Heart right ventricle (tissue), 16 donors: ENCODE results near the gene DNAL1. TPM values are rescaled to one million over a fixed set of nuclear protein-coding genes. Genes with fewer than 3 reads are reported as not detected.

Experiments used
- ATAC-seq, 8 donors: fragments of 200-7000 bp; cut with Tn5 transposase; one replicate each; pipeline ENCODE4 v1.9.1; 2020; ENCODE audit warnings: mild to moderate bottlenecking in 8 of 8, moderate library complexity in 8 of 8, moderate number of reproducible peaks in 1 of 8
- DNase-seq, 2 donors: peaks; one replicate each; pipeline ENCODE4 v3.0.0-alpha.2; 2020
- H3K27ac ChIP-seq, 10 donors: fragments of 200-600 bp; sonication (generic) in 2 of 10; one replicate each; pipeline versions ENCODE4 v1.5.0 to v1.8.0; 2020 to 2022; ENCODE audit warnings: mild to moderate bottlenecking in 3 of 10
- H3K27me3 ChIP-seq, 7 donors: fragments of 200-600 bp; one replicate each; pipeline ENCODE4 v1.8.0; 2021 to 2022; ENCODE audit warnings: mild to moderate bottlenecking in 2 of 7
- H3K36me3 ChIP-seq, 9 donors: fragments of 200-600 bp; sonication (generic) in 1 of 9; one replicate each; pipeline versions ENCODE4 v1.5.0 to v1.8.0; 2020 to 2022; ENCODE audit warnings: mild to moderate bottlenecking in 2 of 9
- H3K4me1 ChIP-seq, 9 donors: fragments of 200-600 bp; sonication (generic) in 1 of 9; one replicate each; pipeline versions ENCODE4 v1.5.0 to v1.8.0; 2020 to 2022; ENCODE audit warnings: mild to moderate bottlenecking in 4 of 9
- H3K4me3 ChIP-seq, 10 donors: fragments of 200-600 bp; sonication (generic) in 2 of 10; one replicate each; pipeline versions ENCODE4 v1.5.0 to v1.8.0; 2020 to 2022; ENCODE audit warnings: mild to moderate bottlenecking in 7 of 10, moderate library complexity in 2 of 10
- H3K9me3 ChIP-seq, 11 donors: fragments of 200-600 bp in 10 of 11; sonication (generic) in 2 of 11; one replicate each; pipeline versions ENCODE4 v1.5.0 to v1.8.0; 2013 to 2022; ENCODE audit warnings: mild to moderate bottlenecking in 2 of 11, control low read depth in 1 of 11, moderate library complexity in 1 of 11
- CTCF ChIP-seq, 9 donors: fragments of 200-600 bp; sonication (generic) in 2 of 9; IDR thresholded peaks; one replicate each; pipeline versions ENCODE4 v1.5.0 to v1.8.0; 2021 to 2022; ENCODE audit warnings: antibody characterized with exemption in 9 of 9, mild to moderate bottlenecking in 5 of 9, moderate library complexity in 1 of 9
- WGBS, 2 donors: extraction: QIAGEN DNeasy Blood & Tissue Kit; methylation state at CpG; one replicate each; pipeline ENCODE4 v1.1.7; 2013; ENCODE audit warnings: inconsistent platforms in 1 of 2; 5-methylcytosine and 5-hydroxymethylcytosine counted together
- intact Hi-C, 10 donors: fragments of 100-400 bp; cut with DNase I; formaldehyde crosslinking; loops; one replicate each; pipeline versions ENCODE4 v1.11.1 to v1.14.2; 2022
- polyA plus RNA-seq, 2 donors: library from polyadenylated mRNA; stranded (reverse); fragments of 200-250 nt; gene quantifications; one replicate each; pipeline ENCODE4 v1.2.3, GENCODE V29; 2013
- total RNA-seq, 10 donors: library from RNA; stranded (reverse); fragmentation: NEBNext Ultra II Directional in 3 of 10; extraction: Animal tissue kit (Norgen Biotek cat#: 25700) in 3 of 10; gene quantifications; one replicate each; pipeline versions ENCODE4 v1.2.1 to v1.2.4, GENCODE V29; 2021 to 2023
- donor health status: Arrhythmogenic right ventricular cardiomyopathy.
- donor health status: ischemic (EF 13 %, LVEDD 7.1; RV severe dilation, severe dysfunction).
- donor health status: healthy with polysubstance abuse.
- donor health status: DM: no; HTN: yes; CAD: no.
- donor health status: DM: no; HTN: no; CAD: no.
- donor health status: ischemic (EF 25% LVEDD 6.9; RV normal size, moderate dysfunction).
- donor health status: ischemic (EF 25% LVEDD 5.7; RV mildly dilated, moderate dysfunction).
- donor health status: healthy.
- donor health status: DM: yes; HTN: yes; CAD: no.
- donor health status: Ischemic cardiomyopathy.
- donor health status: ischemic (EF 35%, LVEDD 5.7; RV mildly dilated, moderate dysfunction).
- donor health status: nonischemic (EF 11% LVEDD 7.7; RV severe dilation, severe dysfunction).
- donor health status: DM: yes; HTN: yes; CAD: no.
- donor health status: PGD.
- donor health status: ischemic (EF 29% LVEDD 5.4; RV normal size, mild dysfunction).
- donor health status: nonischemic (EF 23%, LVEDD 6.1; RV moderate dilation, normal function).

Gene DNAL1
- total and polyA plus RNA-seq, 12 donors, result 5.9 to 21.2 (median 13.7) TPM

GRCh38 chr14:73665130-73665529 lies 20.3 kb downstream of the DNAL1 start:
- peaks cover 0 to 3% (median 0%) of the 10 kb centered on the region in 11 donors for H3K9me3 ChIP-seq
- peaks cover 0 to 7% (median 0%) of the 10 kb centered on the region in 9 donors for H3K4me1 ChIP-seq
- ATAC-seq (no peak), DNase-seq (no peak)
- no peak overlapping the region for H3K27ac ChIP-seq
- TF ChIP-seq CTCF (IDR thresholded peaks at IDR 0.05), result no peak
- intact Hi-C loops, result no loop called here
- H3K27me3 ChIP-seq, result no peaks in the 10 kb centered on the region
- no peak overlapping the region for H3K4me3 ChIP-seq
- WGBS, 2 donors, result 94 to 97% methylated on average over 2 of the region's 2 CpGs
- H3K36me3 ChIP-seq, result peaks cover 0 to 49% (median 2%) of the 10 kb centered on the region in 9 donors

GRCh38 chr14:73666583-73666982 lies 21.8 kb downstream of the DNAL1 start:
- Histone ChIP-seq H3K9me3 (peaks cover 0 to 3% (median 0%) of the 10 kb centered on the region in 11 donors), H3K4me3 (no peak overlapping the region), H3K27ac (no peak overlapping the region), H3K27me3 (no peaks in the 10 kb centered on the region), H3K36me3 (peaks cover 0 to 37% (median 2%) of the 10 kb centered on the region in 9 donors), H3K4me1 (peaks cover 0 to 7% (median 0%) of the 10 kb centered on the region in 9 donors)
- no peak for ATAC-seq
- no peak for TF ChIP-seq CTCF (IDR thresholded peaks at IDR 0.05)
- WGBS, 2 donors, result 85 to 91% methylated on average over 5 of the region's 5 CpGs
- intact Hi-C loops, result no loop called here
- DNase-seq, result no peak

GRCh38 chr14:73667854-73668253 lies 23.1 kb downstream of the DNAL1 start:
- Histone ChIP-seq H3K27ac (no peak overlapping the region), H3K27me3 (no peaks in the 10 kb centered on the region), H3K9me3 (no peaks in the 10 kb centered on the region), H3K36me3 (peaks cover 0 to 42% (median 3%) of the 10 kb centered on the region in 9 donors), H3K4me3 (no peak overlapping the region), H3K4me1 (peaks cover 0 to 7% (median 0%) of the 10 kb centered on the region in 9 donors)
- DNase-seq, result no peak
- no peak for ATAC-seq
- intact Hi-C loops, result no loop called here
- no peak for TF ChIP-seq CTCF (IDR thresholded peaks at IDR 0.05)
- 78 to 88% methylated on average over 3 of the region's 3 CpGs for WGBS, 2 donors

- Histone ChIP-seq H3K9me3 (no peaks in the 10 kb centered on the region), H3K4me3 (no peak overlapping the region), H3K4me1 (no peaks in the 10 kb centered on the region), H3K27ac (no peak overlapping the region), H3K36me3 (peaks cover 0 to 46% (median 3%) of the 10 kb centered on the region in 9 donors), H3K27me3 (no peaks in the 10 kb centered on the region)
- whole genome bisulfite sequencing, 2 donors, result 95 to 97% methylated on average over 3 of the region's 3 CpGs
- DNase-seq (no peak), ATAC-seq (no peak)
- no peak for TF ChIP-seq CTCF (IDR thresholded peaks at IDR 0.05)
- intact Hi-C loops, result no loop called here
Observed at GRCh38 chr14:73674986-73675385, 30.2 kb downstream of the DNAL1 start.
